ENCODE measurements around the gene PACRG.

- TF ChIP-seq GTF2I (CRISPR knock-in tag; conservative IDR thresholded peaks at IDR 0.05), result no peak
- no peak for TF ChIP-seq CBFB (CRISPR knock-in tag; IDR thresholded peaks at IDR 0.05; ENCODE audit: low read depth)
- no peak for TF ChIP-seq CTCF (IDR thresholded peaks at IDR 0.05)
- TF ChIP-seq SMAD3 (CRISPR knock-in tag; IDR thresholded peaks at IDR 0.05; ENCODE audit: borderline replicate concordance), result no peak
- TF ChIP-seq GABPB1 (CRISPR knock-in tag; IDR thresholded peaks at IDR 0.05), result no peak
- TF ChIP-seq ZBTB43 (CRISPR knock-in tag; IDR thresholded peaks at IDR 0.05), result no peak
Measured at GRCh38 chr6:162700966-162701365, 26.8 kb upstream of the PACRG start.
